ENCODE measurements around the gene CRTC1.

DNA sequence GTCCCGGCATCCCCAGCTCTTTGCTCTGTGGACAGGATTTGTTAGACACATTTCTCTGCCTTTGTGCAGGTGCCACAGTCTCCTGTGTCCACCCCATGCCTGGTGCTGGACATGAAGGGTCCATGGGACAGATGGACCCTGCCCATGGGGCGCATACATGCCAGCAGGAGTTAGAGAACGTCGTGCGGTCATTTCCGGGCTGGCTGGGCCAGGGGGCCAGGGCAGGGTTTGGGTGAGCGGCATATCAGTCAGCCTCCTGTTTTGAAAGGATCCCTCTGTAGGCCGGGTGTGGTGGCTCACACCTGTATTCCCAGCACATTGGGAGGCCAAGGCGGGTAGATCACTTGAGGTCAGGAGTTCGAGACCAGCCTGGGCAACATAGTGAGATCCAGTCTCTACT, 35.7 kb upstream of the CRTC1 start:
- no peak for TF ChIP-seq RAD21 (CRISPR knock-in tag; IDR thresholded peaks at IDR 0.05)
- TF ChIP-seq, protein P1, sequence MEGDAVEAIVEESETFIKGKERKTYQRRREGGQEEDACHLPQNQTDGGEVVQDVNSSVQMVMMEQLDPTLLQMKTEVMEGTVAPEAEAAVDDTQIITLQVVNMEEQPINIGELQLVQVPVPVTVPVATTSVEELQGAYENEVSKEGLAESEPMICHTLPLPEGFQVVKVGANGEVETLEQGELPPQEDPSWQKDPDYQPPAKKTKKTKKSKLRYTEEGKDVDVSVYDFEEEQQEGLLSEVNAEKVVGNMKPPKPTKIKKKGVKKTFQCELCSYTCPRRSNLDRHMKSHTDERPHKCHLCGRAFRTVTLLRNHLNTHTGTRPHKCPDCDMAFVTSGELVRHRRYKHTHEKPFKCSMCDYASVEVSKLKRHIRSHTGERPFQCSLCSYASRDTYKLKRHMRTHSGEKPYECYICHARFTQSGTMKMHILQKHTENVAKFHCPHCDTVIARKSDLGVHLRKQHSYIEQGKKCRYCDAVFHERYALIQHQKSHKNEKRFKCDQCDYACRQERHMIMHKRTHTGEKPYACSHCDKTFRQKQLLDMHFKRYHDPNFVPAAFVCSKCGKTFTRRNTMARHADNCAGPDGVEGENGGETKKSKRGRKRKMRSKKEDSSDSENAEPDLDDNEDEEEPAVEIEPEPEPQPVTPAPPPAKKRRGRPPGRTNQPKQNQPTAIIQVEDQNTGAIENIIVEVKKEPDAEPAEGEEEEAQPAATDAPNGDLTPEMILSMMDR (CRISPR knock-in tag; IDR thresholded peaks at IDR 0.05), result no peak
- TF ChIP-seq, protein P2, sequence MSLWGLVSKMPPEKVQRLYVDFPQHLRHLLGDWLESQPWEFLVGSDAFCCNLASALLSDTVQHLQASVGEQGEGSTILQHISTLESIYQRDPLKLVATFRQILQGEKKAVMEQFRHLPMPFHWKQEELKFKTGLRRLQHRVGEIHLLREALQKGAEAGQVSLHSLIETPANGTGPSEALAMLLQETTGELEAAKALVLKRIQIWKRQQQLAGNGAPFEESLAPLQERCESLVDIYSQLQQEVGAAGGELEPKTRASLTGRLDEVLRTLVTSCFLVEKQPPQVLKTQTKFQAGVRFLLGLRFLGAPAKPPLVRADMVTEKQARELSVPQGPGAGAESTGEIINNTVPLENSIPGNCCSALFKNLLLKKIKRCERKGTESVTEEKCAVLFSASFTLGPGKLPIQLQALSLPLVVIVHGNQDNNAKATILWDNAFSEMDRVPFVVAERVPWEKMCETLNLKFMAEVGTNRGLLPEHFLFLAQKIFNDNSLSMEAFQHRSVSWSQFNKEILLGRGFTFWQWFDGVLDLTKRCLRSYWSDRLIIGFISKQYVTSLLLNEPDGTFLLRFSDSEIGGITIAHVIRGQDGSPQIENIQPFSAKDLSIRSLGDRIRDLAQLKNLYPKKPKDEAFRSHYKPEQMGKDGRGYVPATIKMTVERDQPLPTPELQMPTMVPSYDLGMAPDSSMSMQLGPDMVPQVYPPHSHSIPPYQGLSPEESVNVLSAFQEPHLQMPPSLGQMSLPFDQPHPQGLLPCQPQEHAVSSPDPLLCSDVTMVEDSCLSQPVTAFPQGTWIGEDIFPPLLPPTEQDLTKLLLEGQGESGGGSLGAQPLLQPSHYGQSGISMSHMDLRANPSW (CRISPR knock-in tag; IDR thresholded peaks at IDR 0.05; ENCODE audit: borderline replicate concordance), result no peak
- no peak for TF ChIP-seq PPARG (CRISPR knock-in tag; conservative IDR thresholded peaks at IDR 0.05)
- TF ChIP-seq CEBPB (IDR thresholded peaks at IDR 0.05; ENCODE audit: borderline replicate concordance, low read depth, low read length), result no peak
- no peak for TF ChIP-seq SETDB1 (CRISPR knock-in tag; IDR thresholded peaks at IDR 0.05; ENCODE audit: borderline replicate concordance)
- no peak for TF ChIP-seq PHF8 (CRISPR knock-in tag; IDR thresholded peaks at IDR 0.05)
- no peak for TF ChIP-seq MAFF (IDR thresholded peaks at IDR 0.05; ENCODE audit: low read depth, low read length)
- no peak for TF ChIP-seq NR2C2 (CRISPR knock-in tag; IDR thresholded peaks at IDR 0.05; ENCODE audit: borderline replicate concordance)

All from HepG2 (cell line).